ENCODE data around the gene STRN3. TPM values are rescaled to one million over a fixed set of nuclear protein-coding genes. Genes with fewer than 3 reads are reported as not detected.

The STRN3 gene
- total and polyA plus RNA-seq, 2 of the 4 experiments (the other 2 are of a cell fraction), result 10.8 to 78.7 TPM

- no peak overlapping the region for H3K56ac ChIP-seq (ENCODE audit: extremely low read depth, insufficient read depth, low read length)
- WGBS, 2 experiments (ENCODE audit: extremely low coverage in 2 of 2, insufficient read length in 1 of 2), result no CpG with 5 or more reads among the region's 1 CpG
- no peak overlapping the region for H3K4ac ChIP-seq (ENCODE audit: low read depth, low read length)
- no peak overlapping the region for H3K9ac ChIP-seq (ENCODE audit: low read depth, low read length)
- H3K9me1 ChIP-seq (ENCODE audit: insufficient read depth, low read length), result no peaks in the 10 kb centered on the region
- H4K8ac ChIP-seq (ENCODE audit: low read depth in 2 of 2, low read length in 2 of 2), result no peak overlapping the region
- H2BK5ac ChIP-seq (ENCODE audit: low read depth, low read length, poor library complexity, severe bottlenecking), result no peak overlapping the region
- no peak for ATAC-seq (ENCODE audit: low read depth)
- DNase-seq, result no peak
- H3K27ac ChIP-seq (ENCODE audit: insufficient read depth, low read length), result no peak overlapping the region
- POLR2A ChIA-PET (ENCODE audit: unreplicated experiment), result interaction anchor here (1.3 kb wide), 1 partner anchor 11 kb away, joined by 3 read pairs; the partner anchor contains the start of gene STRN3
- no peak overlapping the region for H4K5ac ChIP-seq (ENCODE audit: low read depth, low read length)
- no peak overlapping the region for H4K91ac ChIP-seq (ENCODE audit: insufficient read depth, low read depth, low read length)
- no peak overlapping the region for H3K4me3 ChIP-seq (ENCODE audit: insufficient read depth, low read depth, low read length)
- CTCF ChIA-PET, result interaction anchor here (0.6 kb wide), 1 partner anchor 262 kb away, joined by 3 read pairs; no protein-coding TSS in a partner anchor
- H2AK9ac ChIP-seq (replicated peaks; ENCODE audit: low read depth, low read length, poor library complexity), result no peak overlapping the region
- no peak overlapping the region for H3K23ac ChIP-seq (ENCODE audit: low read depth, low read length)
- H4K20me1 ChIP-seq (ENCODE audit: insufficient read depth, low read length), result no peaks in the 10 kb centered on the region
- H3K18ac ChIP-seq (ENCODE audit: low read depth, low read length), result no peak overlapping the region
- in situ Hi-C loops (cut with MboI; ENCODE audit: low sequenced_read_pairs), result no loop called here
- no peak overlapping the region for H2AFZ ChIP-seq (replicated peaks; ENCODE audit: low read length, poor library complexity)
- H2AK5ac ChIP-seq (ENCODE audit: low read depth, low read length), result no peak overlapping the region
- intact Hi-C loops (cut with micrococcal nuclease), result no loop called here
- no peak overlapping the region for H2BK120ac ChIP-seq (ENCODE audit: low read depth, low read length)
- BruUV-seq (replicated peaks), result no TSS peak
- H2BK15ac ChIP-seq (ENCODE audit: low read depth, low read length), result no peak overlapping the region
- no peaks in the 10 kb centered on the region for H3K9me3 ChIP-seq (ENCODE audit: control insufficient read depth, insufficient read depth, low read length)
- no peak overlapping the region for H3K4me2 ChIP-seq (ENCODE audit: low read depth, low read length)
- no peaks in the 10 kb centered on the region for H3K36me3 ChIP-seq (ENCODE audit: control insufficient read depth, insufficient read depth, low read length)
- no peak overlapping the region for H3K14ac ChIP-seq (replicated peaks; ENCODE audit: low read depth, low read length)
- TF ChIP-seq MXI1 (IDR thresholded peaks at IDR 0.05; ENCODE audit: borderline replicate concordance, low read depth, low read length) (no peak), CEBPB (IDR thresholded peaks at IDR 0.05; ENCODE audit: low read depth, low read length) (peak; percentile 70)
- no peaks in the 10 kb centered on the region for H3K27me3 ChIP-seq (ENCODE audit: control insufficient read depth, insufficient read depth, low read length)
- no peaks in the 10 kb centered on the region for H3K4me1 ChIP-seq (ENCODE audit: control insufficient read depth, insufficient read depth, low read length)
- peaks cover 1 to 9% of the 10 kb centered on the region in 2 experiments; a peak in 2 of 4 replicates for H3K79me1 ChIP-seq (ENCODE audit: low read depth in 1 of 2, low read length in 2 of 2)
- no peak overlapping the region for H2BK20ac ChIP-seq (ENCODE audit: low read depth, low read length)
- dilution Hi-C loops (cut with HindIII; ENCODE audit: low sequenced_read_pairs, unreplicated experiment), result no loop called here
Measured at GRCh38 chr14:31037709-31038221, 11.6 kb upstream of the STRN3 start.

All from IMR-90 (cell line).